ENCODE data around the gene KCNJ9. TPM values are rescaled to one million over a fixed set of nuclear protein-coding genes. Genes with fewer than 3 reads are reported as not detected.

KCNJ9 gene
- total and polyA plus RNA-seq, 2 donors (not counting 1 experiment from before 2014, with no cell fraction given) = not detected

DNA sequence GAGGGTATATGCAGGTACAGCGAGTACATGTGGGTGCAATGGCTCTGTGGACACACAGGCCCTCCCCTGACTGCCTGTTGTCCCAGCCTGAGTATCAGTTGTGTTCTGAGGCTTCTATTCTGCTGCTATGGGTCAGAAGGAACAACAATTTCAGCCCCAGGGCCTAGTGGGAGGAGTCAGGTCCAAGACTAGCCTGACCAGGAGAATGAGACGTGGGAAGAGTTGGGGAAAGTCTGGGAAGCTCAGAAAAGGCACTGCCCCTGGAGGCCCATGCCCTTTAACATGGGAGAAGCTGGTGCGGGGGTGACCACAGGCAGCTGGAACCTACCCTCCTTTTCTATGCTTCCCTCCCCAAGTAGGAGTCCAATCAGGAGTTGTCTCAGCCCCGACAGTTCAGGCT lies 9.4 kb downstream of the KCNJ9 start:
- TF ChIP-seq, protein P1, sequence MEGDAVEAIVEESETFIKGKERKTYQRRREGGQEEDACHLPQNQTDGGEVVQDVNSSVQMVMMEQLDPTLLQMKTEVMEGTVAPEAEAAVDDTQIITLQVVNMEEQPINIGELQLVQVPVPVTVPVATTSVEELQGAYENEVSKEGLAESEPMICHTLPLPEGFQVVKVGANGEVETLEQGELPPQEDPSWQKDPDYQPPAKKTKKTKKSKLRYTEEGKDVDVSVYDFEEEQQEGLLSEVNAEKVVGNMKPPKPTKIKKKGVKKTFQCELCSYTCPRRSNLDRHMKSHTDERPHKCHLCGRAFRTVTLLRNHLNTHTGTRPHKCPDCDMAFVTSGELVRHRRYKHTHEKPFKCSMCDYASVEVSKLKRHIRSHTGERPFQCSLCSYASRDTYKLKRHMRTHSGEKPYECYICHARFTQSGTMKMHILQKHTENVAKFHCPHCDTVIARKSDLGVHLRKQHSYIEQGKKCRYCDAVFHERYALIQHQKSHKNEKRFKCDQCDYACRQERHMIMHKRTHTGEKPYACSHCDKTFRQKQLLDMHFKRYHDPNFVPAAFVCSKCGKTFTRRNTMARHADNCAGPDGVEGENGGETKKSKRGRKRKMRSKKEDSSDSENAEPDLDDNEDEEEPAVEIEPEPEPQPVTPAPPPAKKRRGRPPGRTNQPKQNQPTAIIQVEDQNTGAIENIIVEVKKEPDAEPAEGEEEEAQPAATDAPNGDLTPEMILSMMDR (IDR thresholded peaks at IDR 0.05) = no peak
- no peak for TF ChIP-seq EZH2 (IDR thresholded peaks at IDR 0.05; ENCODE audit: borderline replicate concordance, insufficient read depth, low read depth, low read length, poor library complexity, severe bottlenecking)
- ChIA-PET POLR2A (no interaction called here), CTCF (interaction anchor here (1.1 kb wide), 1 partner anchor 11 kb away, joined by 3 read pairs; no protein-coding TSS in a partner anchor)
- Histone ChIP-seq H2AFZ (ENCODE audit: insufficient read depth, low read depth, low read length, poor library complexity, severe bottlenecking) (no peak overlapping the region), H3K4me2 (replicated peaks; ENCODE audit: low read depth, low read length, poor library complexity, severe bottlenecking) (no peak overlapping the region), H4K20me1 (ENCODE audit: control insufficient read depth, insufficient read depth, low read length, poor library complexity, severe bottlenecking) (peaks cover 50% of the 10 kb centered on the region), H3K4me1 (ENCODE audit: control insufficient read depth in 2 of 2, insufficient read depth in 2 of 2, low read length in 2 of 2) (no peaks in the 10 kb centered on the region), H3K4me3 (ENCODE audit: control extremely low read depth in 1 of 5, extremely low read depth in 1 of 5, insufficient read depth in 1 of 5, low read depth in 2 of 5, low read length in 4 of 5) (no peak overlapping the region), H3K27me3 (replicated peaks in 1 of 4; ENCODE audit: control extremely low read depth in 1 of 4, control insufficient read depth in 3 of 4, insufficient read depth in 4 of 4, low read length in 3 of 4) (no peaks in the 10 kb centered on the region), H3K9me3 (ENCODE audit: control extremely low read depth in 1 of 3, control insufficient read depth in 2 of 3, insufficient read depth in 1 of 3, low read length in 2 of 3) (no peaks in the 10 kb centered on the region), H3K36me3 (replicated peaks in 1 of 2; ENCODE audit: control extremely low read depth in 1 of 2, control insufficient read depth in 1 of 2, extremely low read depth in 1 of 2, insufficient read depth in 2 of 2, low read length in 1 of 2) (peaks cover 3 to 80% of the 10 kb centered on the region in 2 experiments), H3K79me2 (ENCODE audit: control insufficient read depth, insufficient read depth, low read length) (peaks cover 12% of the 10 kb centered on the region), H3K9ac (ENCODE audit: low read length) (no peak overlapping the region), H3K27ac (ENCODE audit: low read length in 2 of 2) (no peak overlapping the region)
- H3K4me3 Mint-ChIP-seq = no peak overlapping the region
- no peaks in the 10 kb centered on the region for H3K9me3 Mint-ChIP-seq (ENCODE audit: insufficient read depth)
- 97% methylated on average over 3 of the region's 4 CpGs for WGBS (ENCODE audit: insufficient coverage)
- H3K27ac Mint-ChIP-seq = no peak overlapping the region
- no peak for ATAC-seq (ENCODE audit: low read depth)
- no peaks in the 10 kb centered on the region for H3K27me3 Mint-ChIP-seq
- no peak for DNase-seq
- peaks cover 2% of the 10 kb centered on the region for H3K4me1 Mint-ChIP-seq
- intact Hi-C loops (cut with micrococcal nuclease) = loop anchor here (10.0 kb wide), 1 partner anchor 1304 kb away; no protein-coding TSS in a partner anchor

DNA sequence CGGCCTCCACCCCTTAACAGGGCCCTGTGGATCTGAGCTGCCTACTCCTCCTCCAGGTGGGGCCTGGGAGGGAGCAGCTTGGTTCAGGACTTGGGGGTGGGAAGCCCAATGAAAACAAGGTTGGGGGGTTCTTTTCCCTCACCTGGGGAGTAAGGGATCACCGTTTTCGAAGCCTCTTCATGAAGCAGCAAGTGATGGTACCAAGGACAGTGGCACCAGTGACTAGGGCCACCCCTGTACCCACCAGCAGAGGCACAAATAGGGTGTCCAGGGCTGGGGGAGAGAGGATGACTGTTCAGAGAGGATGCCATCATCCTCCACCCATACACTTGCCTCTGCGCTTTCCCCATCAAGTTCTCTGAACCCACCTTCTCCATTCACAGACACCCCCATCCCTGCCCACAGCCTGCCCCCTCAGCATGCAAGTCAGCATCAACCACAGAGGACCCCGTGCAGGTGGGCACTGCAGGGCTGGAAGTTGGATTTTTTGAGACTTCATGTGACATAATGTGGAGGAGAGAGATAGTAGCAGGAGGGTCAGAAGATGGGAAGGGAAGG lies 10.4 kb downstream of the KCNJ9 start:
- POLR2A ChIA-PET = no interaction called here
- Histone ChIP-seq H4K20me1 (ENCODE audit: control insufficient read depth, insufficient read depth, low read length, poor library complexity, severe bottlenecking) (peaks cover 60% of the 10 kb centered on the region), H3K4me1 (ENCODE audit: control insufficient read depth in 2 of 2, insufficient read depth in 2 of 2, low read length in 2 of 2) (peaks cover 7 to 9% of the 10 kb centered on the region in 2 donors), H2AFZ (ENCODE audit: insufficient read depth, low read depth, low read length, poor library complexity, severe bottlenecking) (no peak overlapping the region), H3K79me2 (ENCODE audit: control insufficient read depth, insufficient read depth, low read length) (peaks cover 22% of the 10 kb centered on the region), H3K4me3 (ENCODE audit: control extremely low read depth in 1 of 5, extremely low read depth in 1 of 5, insufficient read depth in 1 of 5, low read depth in 2 of 5, low read length in 4 of 5) (no peak overlapping the region), H3K27me3 (replicated peaks in 1 of 4; ENCODE audit: control extremely low read depth in 1 of 4, control insufficient read depth in 3 of 4, insufficient read depth in 4 of 4, low read length in 3 of 4) (no peaks in the 10 kb centered on the region), H3K4me2 (replicated peaks; ENCODE audit: low read depth, low read length, poor library complexity, severe bottlenecking) (no peak overlapping the region), H3K9ac (ENCODE audit: low read length) (no peak overlapping the region), H3K36me3 (replicated peaks in 1 of 2; ENCODE audit: control extremely low read depth in 1 of 2, control insufficient read depth in 1 of 2, extremely low read depth in 1 of 2, insufficient read depth in 2 of 2, low read length in 1 of 2) (peaks cover 3 to 80% of the 10 kb centered on the region in 2 experiments), H3K27ac (ENCODE audit: low read length in 2 of 2) (no peak overlapping the region), H3K9me3 (ENCODE audit: control extremely low read depth in 1 of 3, control insufficient read depth in 2 of 3, insufficient read depth in 1 of 3, low read length in 2 of 3) (no peaks in the 10 kb centered on the region)
- no peak for ATAC-seq (ENCODE audit: low read depth)
- CTCF ChIA-PET = interaction anchor here (1.1 kb wide), 1 partner anchor 12 kb away, joined by 3 read pairs; no protein-coding TSS in a partner anchor
- no peak for TF ChIP-seq EZH2 (IDR thresholded peaks at IDR 0.05; ENCODE audit: borderline replicate concordance, insufficient read depth, low read depth, low read length, poor library complexity, severe bottlenecking)
- TF ChIP-seq, protein P1 (IDR thresholded peaks at IDR 0.05) = no peak
- no peaks in the 10 kb centered on the region for H3K27me3 Mint-ChIP-seq
- intact Hi-C loops (cut with micrococcal nuclease) = loop anchor here (10.0 kb wide), 1 partner anchor 1303 kb away; no protein-coding TSS in a partner anchor
- DNase-seq = no peak
- peaks cover 11% of the 10 kb centered on the region for H3K4me1 Mint-ChIP-seq
- no peak overlapping the region for H3K4me3 Mint-ChIP-seq
- 100% methylated on average over 2 of the region's 5 CpGs for WGBS (ENCODE audit: insufficient coverage)
- no peak overlapping the region for H3K27ac Mint-ChIP-seq
- H3K9me3 Mint-ChIP-seq (ENCODE audit: insufficient read depth) = no peaks in the 10 kb centered on the region
